ENCODE data around the gene NFIC. TPM values are rescaled to one million over a fixed set of nuclear protein-coding genes. Genes with fewer than 3 reads are reported as not detected.

The NFIC gene
- total and polyA plus RNA-seq, 2 of the 4 experiments (the other 2 are of a cell fraction), result 21.9 to 32.1 TPM

DNA sequence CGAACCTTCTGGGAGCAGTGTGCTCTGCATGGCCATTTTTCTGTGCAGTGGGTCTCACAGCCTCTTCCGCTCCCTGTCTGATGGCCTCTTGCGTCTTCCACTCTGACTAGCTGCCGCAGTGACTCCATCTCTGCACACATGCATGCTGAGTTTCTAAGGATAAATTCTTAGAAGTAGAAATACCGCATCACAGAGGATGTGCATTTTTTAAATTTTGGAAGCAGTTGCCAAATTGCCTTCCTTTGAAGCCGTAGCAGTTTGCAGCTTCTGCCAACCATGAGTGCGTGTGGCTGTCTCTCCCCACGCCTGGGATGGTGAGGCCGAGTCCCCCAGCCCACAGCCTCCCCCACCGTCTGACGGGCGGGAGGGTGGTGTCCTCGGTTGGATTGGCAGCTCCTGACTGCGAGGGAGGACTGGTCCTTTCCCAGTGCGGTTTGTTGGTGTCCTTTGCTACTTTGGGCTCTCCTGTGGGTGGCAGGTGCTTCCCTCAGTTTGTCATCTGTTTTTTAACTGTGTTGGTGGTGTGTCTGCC is 149.6 kb downstream of the NFIC start:
- intact Hi-C loops (cut with micrococcal nuclease) (no loop called here), in situ Hi-C loops (cut with MboI; ENCODE audit: low sequenced_read_pairs) (no loop called here), dilution Hi-C loops (cut with HindIII; ENCODE audit: low sequenced_read_pairs, unreplicated experiment) (no loop called here)
- Histone ChIP-seq H3K18ac (ENCODE audit: low read depth, low read length) (no peak overlapping the region), H3K9ac (ENCODE audit: low read depth, low read length) (no peak overlapping the region), H3K36me3 (ENCODE audit: control insufficient read depth, insufficient read depth, low read length) (peaks cover 12% of the 10 kb centered on the region; the same call in 1 of the 2 replicates), H3K4ac (ENCODE audit: low read depth, low read length) (no peak overlapping the region), H3K27me3 (ENCODE audit: control insufficient read depth, insufficient read depth, low read length) (no peaks in the 10 kb centered on the region), H3K14ac (replicated peaks; ENCODE audit: low read depth, low read length) (no peak overlapping the region), H2AK5ac (ENCODE audit: low read depth, low read length) (peak overlapping the region; percentile 5; the same call in 1 of the 2 replicates), H4K5ac (ENCODE audit: low read depth, low read length) (no peak overlapping the region), H3K4me3 (ENCODE audit: insufficient read depth, low read depth, low read length) (no peak overlapping the region), H2BK120ac (ENCODE audit: low read depth, low read length) (no peak overlapping the region), H2BK15ac (ENCODE audit: low read depth, low read length) (no peak overlapping the region), H3K23ac (ENCODE audit: low read depth, low read length) (peak overlapping the region; percentile 60; the same call in 1 of the 2 replicates), H2AFZ (replicated peaks; ENCODE audit: low read length, poor library complexity) (no peak overlapping the region), H4K8ac (ENCODE audit: low read depth in 2 of 2, low read length in 2 of 2) (no peak overlapping the region), H3K4me1 (ENCODE audit: control insufficient read depth, insufficient read depth, low read length) (peaks cover 13% of the 10 kb centered on the region), H3K9me3 (ENCODE audit: control insufficient read depth, insufficient read depth, low read length) (no peaks in the 10 kb centered on the region), H3K79me1 (ENCODE audit: low read depth in 1 of 2, low read length in 2 of 2) (peaks cover 9 to 95% of the 10 kb centered on the region in 2 experiments), H4K91ac (ENCODE audit: insufficient read depth, low read depth, low read length) (no peak overlapping the region), H3K4me2 (ENCODE audit: low read depth, low read length) (no peak overlapping the region), H2BK20ac (ENCODE audit: low read depth, low read length) (no peak overlapping the region), H4K20me1 (ENCODE audit: insufficient read depth, low read length) (peaks cover 99% of the 10 kb centered on the region), H3K9me1 (ENCODE audit: insufficient read depth, low read length) (peaks cover 21% of the 10 kb centered on the region; the same call in 1 of the 2 replicates), H2AK9ac (replicated peaks; ENCODE audit: low read depth, low read length, poor library complexity) (no peak overlapping the region), H2BK5ac (ENCODE audit: low read depth, low read length, poor library complexity, severe bottlenecking) (no peak overlapping the region), H3K56ac (ENCODE audit: extremely low read depth, insufficient read depth, low read length) (no peak overlapping the region), H3K27ac (ENCODE audit: insufficient read depth, low read length) (no peak overlapping the region)
- TF ChIP-seq RCOR1 (IDR thresholded peaks at IDR 0.05; ENCODE audit: insufficient replicate concordance, low read length) (no peak), CEBPB (IDR thresholded peaks at IDR 0.05; ENCODE audit: low read depth, low read length) (no peak), FOS (IDR thresholded peaks at IDR 0.05; ENCODE audit: low read depth, low read length) (no peak), NFE2L2 (IDR thresholded peaks at IDR 0.05; ENCODE audit: low read depth, low read length) (no peak), RFX5 (IDR thresholded peaks at IDR 0.05; ENCODE audit: low read depth, low read length) (no peak), RAD21 (IDR thresholded peaks at IDR 0.05; ENCODE audit: low read length) (no peak), SMC3 (IDR thresholded peaks at IDR 0.05; ENCODE audit: low read depth, low read length) (no peak), CHD1 (IDR thresholded peaks at IDR 0.05; ENCODE audit: low read depth, low read length) (no peak), MXI1 (IDR thresholded peaks at IDR 0.05; ENCODE audit: borderline replicate concordance, low read depth, low read length) (no peak), MAZ (IDR thresholded peaks at IDR 0.05; ENCODE audit: borderline replicate concordance, low read depth, low read length) (no peak), BHLHE40 (IDR thresholded peaks at IDR 0.05; ENCODE audit: low read depth, low read length) (no peak), CTCF (conservative IDR thresholded peaks at IDR 0.05; ENCODE audit: low read depth, low read length) (no peak), POLR2A (IDR thresholded peaks at IDR 0.05; ENCODE audit: low read depth, low read length) (no peak), MAFK (IDR thresholded peaks at IDR 0.05; ENCODE audit: low read depth, low read length) (no peak)
- TF ChIP-seq, protein P1, sequence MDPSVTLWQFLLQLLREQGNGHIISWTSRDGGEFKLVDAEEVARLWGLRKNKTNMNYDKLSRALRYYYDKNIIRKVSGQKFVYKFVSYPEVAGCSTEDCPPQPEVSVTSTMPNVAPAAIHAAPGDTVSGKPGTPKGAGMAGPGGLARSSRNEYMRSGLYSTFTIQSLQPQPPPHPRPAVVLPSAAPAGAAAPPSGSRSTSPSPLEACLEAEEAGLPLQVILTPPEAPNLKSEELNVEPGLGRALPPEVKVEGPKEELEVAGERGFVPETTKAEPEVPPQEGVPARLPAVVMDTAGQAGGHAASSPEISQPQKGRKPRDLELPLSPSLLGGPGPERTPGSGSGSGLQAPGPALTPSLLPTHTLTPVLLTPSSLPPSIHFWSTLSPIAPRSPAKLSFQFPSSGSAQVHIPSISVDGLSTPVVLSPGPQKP (IDR thresholded peaks at IDR 0.05; ENCODE audit: borderline replicate concordance, low read depth, low read length), result no peak
- TF ChIP-seq, protein P2, sequence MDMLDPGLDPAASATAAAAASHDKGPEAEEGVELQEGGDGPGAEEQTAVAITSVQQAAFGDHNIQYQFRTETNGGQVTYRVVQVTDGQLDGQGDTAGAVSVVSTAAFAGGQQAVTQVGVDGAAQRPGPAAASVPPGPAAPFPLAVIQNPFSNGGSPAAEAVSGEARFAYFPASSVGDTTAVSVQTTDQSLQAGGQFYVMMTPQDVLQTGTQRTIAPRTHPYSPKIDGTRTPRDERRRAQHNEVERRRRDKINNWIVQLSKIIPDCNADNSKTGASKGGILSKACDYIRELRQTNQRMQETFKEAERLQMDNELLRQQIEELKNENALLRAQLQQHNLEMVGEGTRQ (IDR thresholded peaks at IDR 0.05; ENCODE audit: low read depth, low read length), result no peak
- no TSS peak for BruUV-seq (replicated peaks)
- ATAC-seq (ENCODE audit: low read depth) (peak; percentile 21), DNase-seq (peak; percentile 50)
- POLR2A ChIA-PET (ENCODE audit: unreplicated experiment), result no interaction called here
- WGBS, 2 experiments (ENCODE audit: extremely low coverage in 2 of 2, insufficient read length in 1 of 2), result 37% methylated on average over 7 of the region's 15 CpGs; no CpG with 5 or more reads in 1 of the 2 experiments
- CTCF ChIA-PET, result interaction anchor here (0.9 kb wide), 1 partner anchor 29 kb away, joined by 3 read pairs; no protein-coding TSS in a partner anchor
